IPS-NIHi7 (cell line): ENCODE measurements around the gene XRN2.
"Not testable (repeated sequence)": the region's sequence is repeated elsewhere in the genome, so short reads cannot be mapped to it uniquely, and the experiment has no call there.

Experiments used
- DNase-seq: peaks from one replicate; pipeline ENCODE4 v3.0.0; 2012; ENCODE audit warnings: mixed read lengths; ENCODE audit errors: extremely low spot score

The XRN2 gene

DNA sequence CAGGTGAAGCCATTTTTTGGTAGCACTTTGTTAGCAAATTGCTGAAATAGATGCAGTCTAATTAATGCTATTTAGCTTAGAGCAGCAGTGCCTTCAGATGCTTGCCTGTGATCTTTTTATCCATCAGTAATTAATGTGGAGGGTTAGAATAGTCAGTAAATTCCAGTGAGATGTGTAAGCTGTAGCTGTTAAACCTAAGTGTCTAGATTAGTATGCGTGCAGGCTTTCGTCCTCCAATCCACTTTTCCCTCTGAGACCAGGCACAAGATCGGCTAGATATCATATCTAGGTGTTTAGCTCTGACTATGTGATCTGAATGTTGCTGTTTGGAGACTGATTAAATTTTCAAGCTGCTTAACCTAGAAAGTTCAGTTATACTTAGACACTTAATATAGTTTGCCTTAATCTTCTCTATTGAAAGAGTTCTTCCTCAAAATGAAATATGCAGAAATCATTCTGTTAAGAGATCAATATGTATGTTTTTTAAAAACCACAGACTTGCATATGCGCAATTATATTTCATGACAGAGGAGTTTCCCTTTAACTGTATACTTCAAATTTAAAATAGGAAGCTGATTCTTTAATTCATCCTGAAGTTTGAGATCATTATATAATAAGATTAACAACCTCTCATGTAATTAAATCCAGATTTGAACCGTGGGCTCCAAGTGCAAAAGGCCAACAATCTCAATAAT lies 41.2 kb downstream of the XRN2 start:
- DNase-seq: no peak

DNA sequence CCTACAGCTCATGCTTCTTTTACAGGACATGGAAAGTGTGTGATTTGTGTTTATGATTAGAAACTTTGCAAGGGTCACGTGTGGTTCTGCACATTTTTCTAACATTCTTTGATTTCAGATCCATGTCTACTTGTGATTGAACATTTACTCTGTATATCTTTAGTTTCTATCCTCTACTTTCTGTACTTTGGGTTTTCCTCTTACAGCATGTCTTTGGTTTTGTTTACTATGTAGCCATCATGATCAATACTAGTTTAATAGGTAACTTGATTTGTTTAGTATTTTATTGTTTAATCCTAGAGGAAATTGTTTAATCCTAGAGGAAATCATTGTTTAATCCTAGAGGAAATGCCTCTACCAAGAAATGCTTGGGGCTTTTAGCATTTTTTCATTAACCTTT lies 41.8 kb downstream of the XRN2 start:
- no peak for DNase-seq

DNA sequence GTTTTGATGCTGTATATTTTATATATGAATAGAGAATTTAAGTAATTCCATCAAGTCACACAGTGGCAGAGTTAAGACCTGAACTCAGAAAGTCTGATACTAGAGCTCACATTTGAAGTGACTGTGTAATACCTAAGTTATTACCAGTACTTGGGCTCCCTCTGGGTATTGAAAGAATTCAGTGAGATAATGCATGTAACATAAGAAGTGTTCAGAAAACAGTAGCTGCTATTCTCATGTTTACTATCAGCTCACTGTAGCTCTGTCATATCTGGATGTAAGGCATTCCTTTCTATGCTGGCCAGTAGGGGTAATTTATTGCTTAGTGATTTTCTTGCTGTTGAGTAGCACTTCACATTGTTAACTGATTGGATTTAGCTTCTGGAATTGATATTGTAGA lies 49.6 kb downstream of the XRN2 start:
- DNase-seq: no peak

DNA sequence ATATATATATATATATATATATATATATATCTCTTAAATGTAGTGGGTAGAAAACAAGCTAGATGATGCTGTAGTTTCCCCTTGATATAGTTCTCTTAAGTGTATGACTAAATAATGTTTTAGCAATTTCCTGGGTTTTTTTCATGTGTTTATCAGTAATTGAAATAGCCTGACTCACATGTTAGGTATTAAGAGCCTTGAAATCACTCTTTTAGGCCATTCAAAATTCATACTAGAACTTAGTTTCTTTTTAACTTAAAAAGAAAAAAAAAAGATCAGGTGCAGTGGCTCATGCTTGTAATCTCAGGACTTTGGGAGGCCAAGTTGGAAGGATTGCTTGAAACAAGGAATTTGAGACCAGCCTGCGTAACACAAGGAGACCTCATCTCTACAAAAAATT lies 50.1 kb downstream of the XRN2 start:
- no peak for DNase-seq

DNA sequence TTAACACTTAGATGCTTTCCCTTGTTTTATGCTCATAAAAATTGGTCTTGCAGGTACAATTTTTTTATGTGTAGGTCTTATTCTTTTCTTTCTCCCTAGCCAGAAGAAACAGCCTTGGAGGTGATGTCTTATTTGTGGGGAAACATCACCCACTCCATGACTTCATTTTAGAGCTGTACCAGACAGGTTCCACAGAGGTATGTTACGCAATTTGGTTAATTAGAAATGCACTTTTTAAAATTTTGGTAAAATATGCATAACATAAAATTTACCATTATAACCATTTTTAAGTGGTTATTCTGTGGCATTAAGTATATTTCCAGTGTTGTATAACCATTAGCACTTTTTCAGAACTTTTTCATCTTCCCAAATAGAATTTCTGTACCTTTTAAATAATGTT lies 52.9 kb downstream of the XRN2 start:
- no peak for DNase-seq

DNA sequence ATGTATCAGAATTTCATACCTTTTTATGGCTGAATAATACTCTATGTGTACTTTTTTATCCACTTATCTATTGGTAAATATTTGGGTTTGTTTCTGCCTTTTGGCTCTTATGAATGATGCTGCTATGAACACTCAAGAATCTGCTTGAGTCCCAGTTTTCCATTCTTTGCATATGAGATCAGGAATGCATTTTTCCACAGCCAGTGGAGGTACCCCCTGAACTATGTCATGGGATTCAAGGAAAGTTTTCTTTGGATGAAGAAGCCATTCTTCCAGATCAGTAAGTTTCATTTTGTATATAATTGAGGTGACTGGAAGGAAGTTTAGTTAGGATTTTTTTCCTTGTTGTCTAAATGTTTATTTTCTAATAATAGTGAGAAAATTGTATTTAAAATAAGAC lies 53.3 kb downstream of the XRN2 start:
- no peak for DNase-seq

DNA sequence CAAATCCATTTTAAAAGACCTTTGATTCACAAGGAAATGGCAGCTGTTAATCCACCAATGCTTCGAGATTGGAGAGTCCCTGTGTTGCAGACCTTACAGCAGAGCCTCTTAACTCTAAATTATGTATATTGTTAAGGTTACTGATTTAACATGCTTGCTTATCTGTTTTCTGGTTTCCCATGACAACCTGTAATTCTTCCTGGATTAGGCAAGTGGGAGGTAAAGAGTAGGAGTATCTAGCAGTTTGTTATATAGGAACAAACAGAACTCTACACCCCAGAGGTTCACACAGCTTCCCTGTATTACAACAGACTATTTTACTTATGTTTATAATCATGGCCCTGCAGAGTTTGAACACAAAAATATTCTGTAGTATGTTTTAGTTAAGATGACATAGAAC lies 54.7 kb downstream of the XRN2 start:
- DNase-seq: no peak

DNA sequence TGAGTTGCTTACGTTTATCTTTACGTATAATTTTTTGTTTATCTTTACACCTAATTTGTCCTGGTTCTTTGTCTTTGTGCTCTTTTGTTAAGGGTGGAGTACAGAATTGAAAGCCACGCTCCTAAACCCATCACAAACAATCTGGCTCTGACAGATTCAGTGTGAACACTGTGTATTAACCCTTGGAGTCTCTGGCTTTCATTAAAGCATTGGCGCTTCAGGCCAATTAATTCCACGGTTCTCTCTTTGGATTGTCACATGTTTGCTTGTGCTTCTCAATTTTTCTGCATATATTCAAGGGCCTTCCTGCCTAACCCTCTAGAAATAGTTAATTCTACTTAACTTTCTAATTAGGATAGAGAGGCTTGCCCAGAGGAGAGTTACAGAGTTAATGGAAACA lies 55.6 kb downstream of the XRN2 start:
- no peak for DNase-seq

DNA sequence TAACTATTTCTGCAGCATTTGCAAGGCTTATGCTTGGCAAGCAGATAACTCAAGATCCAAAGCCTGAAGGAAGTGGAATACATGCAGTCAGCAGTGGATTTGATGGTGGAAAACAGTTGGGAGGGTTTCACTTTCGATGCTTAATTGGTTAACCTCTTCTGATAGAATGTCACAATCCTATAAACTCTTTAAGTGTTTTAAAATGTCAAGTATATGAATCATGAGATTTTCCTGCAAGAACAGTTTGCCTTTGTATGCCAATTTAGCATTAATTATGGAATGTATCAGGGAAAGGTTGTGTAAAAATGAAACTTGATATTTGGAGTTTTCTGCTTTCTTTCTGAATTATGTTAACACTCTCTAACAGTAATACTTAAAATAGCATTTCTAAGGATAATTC lies 57.6 kb downstream of the XRN2 start:
- DNase-seq: no peak

DNA sequence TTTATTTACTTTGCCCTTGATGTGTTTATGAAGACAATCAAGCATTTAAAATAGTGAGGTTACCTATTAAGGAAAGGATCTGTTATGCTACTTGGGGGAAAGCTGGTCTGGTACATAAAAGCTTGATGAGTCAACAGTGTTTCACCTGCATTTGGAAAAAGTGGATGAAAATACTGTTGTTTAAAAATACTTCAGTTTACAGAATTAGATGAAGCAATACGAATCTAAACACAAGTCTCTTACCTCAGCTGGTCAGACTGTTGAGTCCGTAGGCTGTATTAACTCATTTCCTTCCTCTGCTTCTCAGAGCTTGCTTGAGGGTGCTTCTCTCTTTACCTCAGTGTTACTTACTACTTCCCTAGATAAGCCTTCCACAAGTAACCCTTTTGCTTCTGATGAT lies 58.1 kb downstream of the XRN2 start:
- DNase-seq: no peak

DNA sequence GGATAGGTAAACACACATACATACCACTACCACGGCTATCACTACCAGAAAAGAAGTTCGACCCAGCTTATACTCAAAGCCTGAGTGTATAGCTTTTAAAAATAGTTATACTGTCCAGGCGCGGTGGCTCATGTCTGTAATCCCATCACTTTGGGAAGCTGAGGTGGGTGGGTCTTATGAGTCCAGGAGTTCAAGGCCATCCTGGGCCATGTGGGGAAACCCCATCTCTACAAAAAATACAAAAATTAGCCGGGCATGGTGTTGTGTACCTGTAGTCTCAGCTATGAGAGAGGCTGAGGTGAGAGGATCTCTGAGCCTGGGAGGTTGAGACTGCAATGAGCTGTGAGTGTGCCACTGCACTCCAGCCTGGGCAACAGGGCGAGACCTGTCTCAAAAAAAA lies 61.3 kb downstream of the XRN2 start:
- no peak for DNase-seq

DNA sequence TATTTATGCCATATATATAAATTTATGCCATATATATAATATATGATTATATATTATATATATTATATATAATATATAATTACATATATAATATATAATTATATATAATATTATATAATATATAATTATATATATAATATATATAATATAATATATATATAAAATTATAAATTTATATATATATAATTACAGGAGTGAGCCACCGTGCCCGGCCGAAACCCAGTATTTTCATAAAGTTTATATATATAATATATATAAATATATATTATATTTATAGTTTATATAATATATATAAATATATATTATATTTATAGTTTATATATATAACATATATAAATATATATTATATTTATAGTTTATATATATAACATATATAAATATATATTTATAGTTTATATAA lies 62.6 kb downstream of the XRN2 start:
- DNase-seq: no peak

DNA sequence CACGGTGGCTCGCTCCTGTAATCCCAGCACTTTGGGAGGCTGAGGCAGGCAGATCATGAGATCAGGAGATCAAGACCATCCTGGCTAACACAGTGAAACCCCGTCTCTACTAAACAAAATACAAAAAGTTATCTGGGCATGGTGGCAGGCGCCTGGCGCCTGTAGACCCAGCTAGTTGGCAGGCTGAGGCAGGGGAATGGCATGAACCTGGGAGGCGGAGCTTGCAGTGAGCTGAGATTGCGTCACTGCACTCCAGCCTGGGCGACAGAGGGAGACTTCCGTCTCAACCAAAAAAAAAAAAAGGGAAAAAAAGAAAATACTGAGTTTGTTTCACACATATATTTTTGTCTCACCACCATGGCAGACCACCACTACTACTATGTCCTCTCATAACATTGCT lies 63.1 kb downstream of the XRN2 start:
- DNase-seq: not testable (repeated sequence)

DNA sequence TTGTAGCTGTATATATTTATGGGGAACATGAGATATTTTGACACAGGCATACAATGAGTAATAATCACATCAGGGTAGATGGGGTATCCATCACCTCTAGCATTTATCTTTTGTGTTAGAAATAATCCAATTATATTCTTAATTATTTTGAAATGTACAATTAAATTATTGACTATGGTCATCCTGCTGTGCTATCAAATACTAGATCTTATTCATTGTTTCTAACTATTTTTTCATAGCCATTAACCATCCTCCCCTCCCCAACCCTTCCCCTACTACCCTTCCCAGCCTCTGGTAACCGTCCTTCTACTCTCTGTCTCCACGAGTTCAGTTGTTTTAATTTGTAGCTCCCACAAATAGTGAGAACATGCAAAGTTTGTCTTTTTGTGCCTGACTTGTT lies 65.7 kb downstream of the XRN2 start:
- no peak for DNase-seq

DNA sequence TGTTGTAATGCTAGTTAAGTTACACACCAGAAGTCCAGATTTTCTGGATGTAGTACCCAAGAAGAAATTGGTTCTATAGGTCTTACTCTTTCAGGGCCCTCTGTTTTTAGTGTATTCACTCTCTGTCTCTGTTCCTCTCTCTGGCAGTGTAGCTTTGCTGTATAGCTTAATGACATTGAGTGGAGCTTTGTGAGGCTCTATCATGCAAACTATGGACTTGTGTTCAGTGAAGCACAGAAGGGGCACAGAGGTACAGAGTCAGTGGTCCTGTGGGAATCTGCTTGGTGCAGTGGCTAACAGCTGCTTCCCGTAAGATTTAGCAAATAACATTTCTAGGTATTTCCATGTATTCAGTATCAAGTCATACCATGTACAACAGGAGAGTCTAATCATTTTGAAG lies 68.1 kb downstream of the XRN2 start:
- no peak for DNase-seq

DNA sequence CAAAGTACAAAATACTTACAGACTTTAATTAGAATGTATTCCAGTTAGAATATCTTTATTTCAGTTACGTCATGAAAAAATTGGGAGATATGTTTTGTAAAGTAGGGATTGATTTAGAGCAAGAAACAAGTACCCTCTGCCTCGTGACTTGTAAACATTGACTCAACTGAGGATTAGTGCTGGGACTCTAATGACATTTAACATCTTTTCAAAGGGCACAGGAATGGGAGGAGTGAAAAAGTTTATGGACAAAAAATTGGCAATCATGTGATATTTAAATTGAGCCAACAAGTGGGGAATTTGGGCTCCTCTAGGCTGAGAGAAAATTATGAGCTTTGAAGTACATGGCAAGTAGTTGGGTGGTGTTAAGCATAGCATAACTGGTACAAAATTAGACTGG lies 68.9 kb downstream of the XRN2 start:
- DNase-seq: no peak

DNA sequence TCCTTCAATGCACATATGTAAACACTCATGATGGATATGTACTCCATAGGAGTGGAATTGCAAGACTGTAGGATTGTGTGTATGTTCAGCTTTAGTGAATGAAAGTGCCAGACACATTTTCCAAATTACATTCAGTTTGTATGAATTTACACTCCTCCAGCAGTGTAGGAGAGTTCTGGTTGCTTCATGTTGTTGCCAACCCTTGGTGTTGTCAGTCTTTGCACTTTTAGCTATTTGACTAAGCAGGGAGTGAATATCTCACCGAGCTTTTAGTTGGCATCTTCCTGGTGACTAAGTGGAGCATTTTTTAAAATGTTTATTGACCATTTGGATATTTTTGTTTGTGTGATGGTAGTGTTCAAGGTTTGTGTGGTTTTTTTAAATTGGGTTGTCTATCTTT lies 70.3 kb downstream of the XRN2 start:
- DNase-seq: no peak

DNA sequence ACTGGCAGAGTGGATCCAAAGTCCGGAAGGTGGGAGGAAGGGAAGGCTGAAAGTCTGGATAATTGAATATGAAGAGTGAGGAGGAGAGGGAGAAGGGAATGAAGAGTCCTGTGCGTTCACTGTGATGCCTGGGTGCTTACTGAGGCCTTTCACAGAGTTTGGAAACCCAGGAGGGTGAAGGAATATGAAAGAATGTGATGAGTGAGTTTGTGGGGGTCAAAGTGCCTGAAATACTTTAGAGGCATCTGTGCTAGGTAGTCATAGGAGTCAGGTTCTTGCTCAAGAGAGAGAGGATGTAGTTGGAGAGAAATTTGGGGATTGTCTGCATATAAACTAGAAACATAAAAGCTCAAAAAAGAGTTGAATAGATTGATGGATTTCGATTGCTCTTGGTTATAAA lies 73.5 kb downstream of the XRN2 start:
- no peak for DNase-seq

DNA sequence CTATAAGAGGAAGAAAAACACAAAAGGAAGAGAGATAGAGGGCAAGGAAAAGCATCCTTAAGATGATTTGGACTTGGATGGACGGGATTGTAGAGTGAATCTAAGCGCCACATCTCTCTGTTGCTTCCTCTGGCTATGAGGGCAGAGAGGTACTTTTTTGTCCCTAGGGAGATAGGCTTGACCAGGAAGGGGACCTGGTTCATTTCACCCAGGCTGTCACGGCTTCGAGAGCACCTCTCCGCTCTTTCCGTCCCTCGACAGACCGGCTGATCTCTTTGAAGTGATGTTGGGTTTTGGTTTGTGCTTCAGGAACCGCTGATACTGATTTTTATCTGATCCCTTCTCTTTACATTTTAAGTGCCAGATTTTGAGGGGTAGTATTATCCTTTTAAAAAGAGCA lies 74.6 kb downstream of the XRN2 start:
- DNase-seq: no peak

DNA sequence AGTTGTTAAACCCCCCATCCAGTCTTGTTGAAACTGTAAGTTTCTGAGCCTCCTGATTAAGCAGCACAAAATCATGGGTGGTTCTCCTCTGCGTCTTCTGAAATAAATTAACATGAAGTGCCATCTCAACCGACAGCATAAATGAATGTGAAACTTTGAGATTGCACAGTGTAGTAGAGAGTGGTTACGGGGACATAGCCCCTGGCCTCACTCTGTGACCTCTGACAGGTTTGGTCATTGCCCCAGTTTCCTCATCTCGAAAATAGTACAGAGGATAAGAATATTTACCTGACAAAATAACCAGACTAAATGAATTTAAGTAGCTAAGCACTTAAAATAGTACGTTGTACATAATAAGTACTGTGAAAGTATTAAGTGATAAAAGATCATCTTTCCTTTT lies 75.1 kb downstream of the XRN2 start:
- DNase-seq: no peak

DNA sequence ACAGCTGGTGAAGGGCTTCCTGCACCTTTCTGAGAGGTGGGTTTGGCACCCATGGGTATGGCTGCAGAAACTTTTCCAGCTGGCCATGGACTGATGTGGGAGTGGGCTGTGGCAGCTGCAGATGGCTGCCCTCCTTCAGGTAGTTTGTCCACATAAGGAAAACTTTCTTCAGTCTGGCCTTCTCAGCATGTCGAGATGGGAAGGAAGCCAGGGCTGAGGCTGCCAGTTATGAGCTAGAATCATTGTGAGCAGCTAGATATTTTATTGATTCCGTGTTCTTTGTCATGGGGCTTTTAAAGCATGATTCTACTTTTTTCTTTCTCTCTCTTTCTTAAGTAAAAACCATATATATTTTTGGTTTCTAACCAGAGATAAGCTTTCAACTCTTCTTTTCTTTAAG lies 77.6 kb downstream of the XRN2 start:
- no peak for DNase-seq

DNA sequence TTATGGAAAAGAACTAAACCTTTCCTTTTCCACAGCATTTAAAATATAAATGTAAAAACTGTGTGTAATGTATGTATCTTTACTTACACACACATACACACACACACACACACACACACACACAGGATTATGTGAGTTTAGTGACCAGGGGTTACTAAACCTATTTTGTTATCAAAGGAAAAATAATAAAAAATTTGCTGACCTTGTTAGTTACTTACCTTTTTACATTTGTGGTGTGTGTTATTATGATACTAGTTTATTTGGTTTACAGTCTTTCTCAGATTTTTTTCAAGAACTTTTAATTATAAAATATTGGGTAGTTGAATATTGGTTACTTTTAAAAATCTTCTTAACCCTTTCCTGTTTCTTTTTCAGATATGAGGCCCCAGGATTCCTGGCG lies 78.5 kb downstream of the XRN2 start:
- no peak for DNase-seq

DNA sequence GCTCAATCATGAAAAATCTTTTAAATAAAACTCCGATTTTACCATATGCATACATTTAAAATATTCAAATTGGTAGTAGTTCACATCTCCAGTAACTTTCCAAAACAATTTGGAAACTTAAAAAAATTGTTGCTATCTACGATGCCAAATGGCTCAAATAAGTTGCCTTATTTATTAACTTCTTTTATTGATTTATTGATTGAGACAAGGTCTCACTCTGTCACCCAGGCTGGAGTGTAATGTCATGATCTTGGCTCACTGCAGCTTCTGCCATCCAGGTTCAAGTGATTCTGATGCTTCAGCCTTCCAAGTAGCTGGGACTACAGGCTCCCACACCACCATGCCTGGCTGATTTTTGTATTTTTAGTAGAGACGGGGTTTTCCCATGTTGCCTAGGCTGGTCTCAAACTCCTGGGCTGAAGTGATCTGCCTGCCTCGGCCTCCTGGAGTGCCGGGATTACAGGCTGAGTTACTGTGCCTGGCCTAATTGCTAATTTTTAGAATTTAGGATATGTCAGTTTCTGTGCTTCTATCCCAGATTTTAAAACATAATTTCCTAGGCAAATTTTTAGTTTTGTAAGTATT lies 81.3 kb downstream of the XRN2 start:
- no peak for DNase-seq

DNA sequence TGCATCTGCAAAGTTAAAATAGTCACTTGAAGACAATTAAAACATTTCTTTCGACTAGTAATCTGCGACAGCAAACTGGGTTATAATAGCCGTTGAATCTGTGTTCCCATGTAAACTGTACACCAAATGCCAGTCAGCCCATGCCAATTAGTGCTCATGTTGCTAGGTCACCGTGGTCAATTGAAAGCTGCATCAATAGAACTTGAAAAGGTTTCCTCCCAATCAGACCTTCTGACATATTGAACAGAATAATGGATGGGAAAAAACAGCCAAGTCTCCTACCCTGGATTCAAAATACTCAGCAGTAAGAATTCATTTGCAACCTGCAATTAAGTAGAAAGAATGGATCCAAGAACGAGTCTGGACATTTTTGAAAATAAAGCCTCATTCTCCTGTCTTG lies 83.0 kb downstream of the XRN2 start:
- no peak for DNase-seq
